Ishikawa (cell line): ENCODE results near the gene CLDN14.

Source experiments
- CEBPB ChIP-seq: IDR thresholded peaks from 2 replicates; pipeline ENCODE4 v1.6.1; 2012
- CREB1 ChIP-seq: IDR thresholded peaks from 2 replicates; pipeline ENCODE4 v1.6.1; 2012; ENCODE audit warnings: low read depth
- EP300 ChIP-seq: IDR thresholded peaks from 2 replicates; pipeline ENCODE4 v1.6.1; 2012; ENCODE audit warnings: borderline replicate concordance
- FOXM1 ChIP-seq: IDR thresholded peaks from 2 replicates; pipeline ENCODE4 v1.6.1; 2012; ENCODE audit warnings: low read depth, borderline replicate concordance
- MAX ChIP-seq: IDR thresholded peaks from 2 replicates; pipeline ENCODE4 v1.6.1; 2012
- TAF1 ChIP-seq: IDR thresholded peaks from 2 replicates; pipeline ENCODE4 v1.6.1; 2012; ENCODE audit warnings: low read depth, mild to moderate bottlenecking
- TEAD4 ChIP-seq: IDR thresholded peaks from 2 replicates; pipeline ENCODE4 v1.6.1; 2012
- ZBTB7A ChIP-seq: IDR thresholded peaks from 2 replicates; pipeline ENCODE4 v1.6.1; 2012; ENCODE audit warnings: low read depth

- TF ChIP-seq MAX (no peak), CEBPB (no peak), FOXM1 (no peak), TAF1 (no peak), EP300 (no peak), CREB1 (no peak), TEAD4 (no peak), ZBTB7A (no peak)
These were observed 14.6 kb upstream of the CLDN14 start for GRCh38 chr21:36494557-36494956.
